Measurements from ENCODE around the gene SLAMF7.
"Not testable (repeated sequence)": the region's sequence is repeated elsewhere in the genome, so short reads cannot be mapped to it uniquely, and the experiment has no call there.

SLAMF7 gene

GRCh38 chr1:160739098-160739511, at the start of gene SLAMF7:
Gene SLAMF7, plus strand, starts transcription at chr1:160739247. Its CDS starts 55 bp downstream, at chr1:160739302.
- no peak for DNase-seq

- DNase-seq: not testable (repeated sequence)
Measured at GRCh38 chr1:160692390-160692789, 46.7 kb upstream of the SLAMF7 start.

- no peak for DNase-seq
Measured at GRCh38 chr1:160702100-160702499, 36.9 kb upstream of the SLAMF7 start.

- DNase-seq: no peak
Measured at GRCh38 chr1:160704250-160704649, 34.8 kb upstream of the SLAMF7 start.

- DNase-seq: not testable (repeated sequence)
Measured at GRCh38 chr1:160705212-160705621, 33.8 kb upstream of the SLAMF7 start.

GRCh38 chr1:160705742-160706141, 33.3 kb upstream of the SLAMF7 start:
- DNase-seq: no peak

- no peak for DNase-seq
Measured at GRCh38 chr1:160706526-160707235, 32.4 kb upstream of the SLAMF7 start.

- no peak for DNase-seq
Measured at GRCh38 chr1:160707236-160708064, 31.6 kb upstream of the SLAMF7 start.

- DNase-seq: no peak
Measured at GRCh38 chr1:160708118-160708517, 30.9 kb upstream of the SLAMF7 start.

- no peak for DNase-seq
Measured at GRCh38 chr1:160708801-160709200, 30.2 kb upstream of the SLAMF7 start.

- no peak for DNase-seq
Measured at GRCh38 chr1:160709715-160710114, 29.3 kb upstream of the SLAMF7 start.

GRCh38 chr1:160710517-160711252, 28.4 kb upstream of the SLAMF7 start:
- no peak for DNase-seq

GRCh38 chr1:160711276-160711601, 27.8 kb upstream of the SLAMF7 start:
- DNase-seq: no peak

GRCh38 chr1:160711602-160712311, 27.3 kb upstream of the SLAMF7 start, which contains the start of gene CD48:
Gene CD48, minus strand, starts transcription at chr1:160711822. Its CDS starts 59 bp downstream, at chr1:160711763.
- no peak for DNase-seq

- DNase-seq: not testable (repeated sequence)
Measured at GRCh38 chr1:160712525-160713080, 26.4 kb upstream of the SLAMF7 start.

GRCh38 chr1:160713161-160713560, 25.9 kb upstream of the SLAMF7 start:
- DNase-seq: no peak

- DNase-seq: not testable (repeated sequence)
Measured at GRCh38 chr1:160714034-160714648, 24.9 kb upstream of the SLAMF7 start.

GRCh38 chr1:160716013-160716412, 23.0 kb upstream of the SLAMF7 start:
- DNase-seq: no peak

- DNase-seq: no peak
Measured at GRCh38 chr1:160717306-160717705, 21.7 kb upstream of the SLAMF7 start.

GRCh38 chr1:160718210-160718609, 20.8 kb upstream of the SLAMF7 start:
- no peak for DNase-seq

GRCh38 chr1:160720356-160721085, 18.5 kb upstream of the SLAMF7 start:
- DNase-seq: no peak
